ENCODE results near the gene CFAP20.
"Not testable (repeated sequence)": the region's sequence is repeated elsewhere in the genome, so short reads cannot be mapped to it uniquely, and the experiment has no call there.

Gene CFAP20

DNA sequence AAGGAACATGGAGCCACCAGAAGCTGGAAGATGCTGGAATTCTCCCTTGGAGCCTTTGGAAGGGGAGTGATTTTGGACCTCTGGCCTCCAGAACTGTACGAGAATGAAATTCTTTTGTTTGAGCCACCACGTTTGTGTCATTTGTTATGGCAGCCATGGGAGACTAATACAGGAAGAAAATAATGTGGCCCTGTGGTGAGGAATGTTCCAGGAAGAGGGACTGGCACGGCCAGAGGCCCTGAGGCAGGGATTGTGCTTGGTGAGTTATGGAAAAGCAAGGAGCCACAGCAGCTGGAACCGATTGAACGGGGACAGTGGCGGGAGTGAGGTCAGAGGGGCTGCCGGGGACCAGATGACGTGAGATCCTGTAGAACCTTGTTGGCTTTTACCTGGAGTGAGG is 51.4 kb downstream of the CFAP20 start:
- H3K27ac ChIP-seq (ENCODE audit: low read depth, low read length, poor library complexity, severe bottlenecking), result no peak overlapping the region
- no peaks in the 10 kb centered on the region for H3K79me2 ChIP-seq (ENCODE audit: insufficient read depth, low read length)

DNA sequence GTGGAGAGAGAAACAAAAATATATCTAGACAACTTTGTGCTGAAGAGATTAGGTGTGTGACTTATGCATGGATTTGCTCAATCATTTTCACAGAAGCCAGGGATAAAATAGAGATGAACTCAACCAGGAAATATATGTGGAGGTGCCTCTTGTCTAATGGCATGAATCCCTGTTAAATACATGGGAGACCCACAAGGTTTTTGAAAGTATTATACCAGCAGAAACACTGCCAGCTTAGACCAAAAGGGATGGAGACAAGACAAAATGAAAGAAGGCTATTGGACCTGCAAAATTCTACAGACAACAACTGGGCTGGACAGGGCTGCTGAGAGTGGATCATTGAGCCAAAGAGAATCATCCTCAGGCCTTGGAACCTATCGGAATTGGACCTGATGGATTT is 52.7 kb downstream of the CFAP20 start:
- no peak overlapping the region for H3K4me2 ChIP-seq (ENCODE audit: low read length)
- no peaks in the 10 kb centered on the region for H4K20me1 ChIP-seq (ENCODE audit: insufficient read depth, low read length)
- H3K9ac ChIP-seq (ENCODE audit: low read length), result no peak overlapping the region
- H3K79me2 ChIP-seq (ENCODE audit: insufficient read depth, low read length), result no peaks in the 10 kb centered on the region
- TF ChIP-seq, protein P1, sequence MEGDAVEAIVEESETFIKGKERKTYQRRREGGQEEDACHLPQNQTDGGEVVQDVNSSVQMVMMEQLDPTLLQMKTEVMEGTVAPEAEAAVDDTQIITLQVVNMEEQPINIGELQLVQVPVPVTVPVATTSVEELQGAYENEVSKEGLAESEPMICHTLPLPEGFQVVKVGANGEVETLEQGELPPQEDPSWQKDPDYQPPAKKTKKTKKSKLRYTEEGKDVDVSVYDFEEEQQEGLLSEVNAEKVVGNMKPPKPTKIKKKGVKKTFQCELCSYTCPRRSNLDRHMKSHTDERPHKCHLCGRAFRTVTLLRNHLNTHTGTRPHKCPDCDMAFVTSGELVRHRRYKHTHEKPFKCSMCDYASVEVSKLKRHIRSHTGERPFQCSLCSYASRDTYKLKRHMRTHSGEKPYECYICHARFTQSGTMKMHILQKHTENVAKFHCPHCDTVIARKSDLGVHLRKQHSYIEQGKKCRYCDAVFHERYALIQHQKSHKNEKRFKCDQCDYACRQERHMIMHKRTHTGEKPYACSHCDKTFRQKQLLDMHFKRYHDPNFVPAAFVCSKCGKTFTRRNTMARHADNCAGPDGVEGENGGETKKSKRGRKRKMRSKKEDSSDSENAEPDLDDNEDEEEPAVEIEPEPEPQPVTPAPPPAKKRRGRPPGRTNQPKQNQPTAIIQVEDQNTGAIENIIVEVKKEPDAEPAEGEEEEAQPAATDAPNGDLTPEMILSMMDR (IDR thresholded peaks at IDR 0.05; ENCODE audit: low read length), result no peak
- TF ChIP-seq EZH2 (IDR thresholded peaks at IDR 0.05; ENCODE audit: borderline replicate concordance, low read length), result no peak
- H3F3A ChIP-seq (ENCODE audit: insufficient read depth, low read length), result no peaks in the 10 kb centered on the region
- no peak overlapping the region for H3K27ac ChIP-seq (ENCODE audit: low read depth, low read length, poor library complexity, severe bottlenecking)
- no peaks in the 10 kb centered on the region for H3K36me3 ChIP-seq (ENCODE audit: insufficient read depth, low read length)
- no peaks in the 10 kb centered on the region for H3K4me1 ChIP-seq (ENCODE audit: insufficient read depth, low read length, severe bottlenecking)
- H3K9me2 ChIP-seq (ENCODE audit: low read depth, low read length), result no peaks in the 10 kb centered on the region
- H3K9me3 ChIP-seq (ENCODE audit: low read length), result 0 out of 2 replicates have a peak, but pooled peaks cover 2% of the 10 kb centered on the region
- H3K27me3 ChIP-seq (ENCODE audit: insufficient read depth, low read length), result peaks cover 3% of the 10 kb centered on the region; the same call in 1 of the 2 replicates
- no peak overlapping the region for H2AFZ ChIP-seq (ENCODE audit: low read length)
- H3K4me3 ChIP-seq (ENCODE audit: low read depth, low read length, poor library complexity, severe bottlenecking), result no peak overlapping the region

More for the DNA sequence above, 51.4 kb downstream of the CFAP20 start:
- peaks cover 3% of the 10 kb centered on the region; the same call in 1 of the 2 replicates for H3K27me3 ChIP-seq (ENCODE audit: insufficient read depth, low read length)
- H3K4me1 ChIP-seq (ENCODE audit: insufficient read depth, low read length, severe bottlenecking), result no peaks in the 10 kb centered on the region
- no peak overlapping the region for H3K9ac ChIP-seq (ENCODE audit: low read length)
- H3K9me2 ChIP-seq (ENCODE audit: low read depth, low read length), result no peaks in the 10 kb centered on the region
- no peak overlapping the region for H2AFZ ChIP-seq (ENCODE audit: low read length)
- no peaks in the 10 kb centered on the region for H3K36me3 ChIP-seq (ENCODE audit: insufficient read depth, low read length)
- H3K4me2 ChIP-seq (ENCODE audit: low read length), result no peak overlapping the region
- TF ChIP-seq, protein P1 (IDR thresholded peaks at IDR 0.05; ENCODE audit: low read length), result no peak
- no peak for TF ChIP-seq EZH2 (IDR thresholded peaks at IDR 0.05; ENCODE audit: borderline replicate concordance, low read length)
- H3K4me3 ChIP-seq (ENCODE audit: low read depth, low read length, poor library complexity, severe bottlenecking), result no peak overlapping the region
- H3F3A ChIP-seq (ENCODE audit: insufficient read depth, low read length), result no peaks in the 10 kb centered on the region
- no peaks in the 10 kb centered on the region for H4K20me1 ChIP-seq (ENCODE audit: insufficient read depth, low read length)
- H3K9me3 ChIP-seq (ENCODE audit: low read length), result no peaks in the 10 kb centered on the region

DNA sequence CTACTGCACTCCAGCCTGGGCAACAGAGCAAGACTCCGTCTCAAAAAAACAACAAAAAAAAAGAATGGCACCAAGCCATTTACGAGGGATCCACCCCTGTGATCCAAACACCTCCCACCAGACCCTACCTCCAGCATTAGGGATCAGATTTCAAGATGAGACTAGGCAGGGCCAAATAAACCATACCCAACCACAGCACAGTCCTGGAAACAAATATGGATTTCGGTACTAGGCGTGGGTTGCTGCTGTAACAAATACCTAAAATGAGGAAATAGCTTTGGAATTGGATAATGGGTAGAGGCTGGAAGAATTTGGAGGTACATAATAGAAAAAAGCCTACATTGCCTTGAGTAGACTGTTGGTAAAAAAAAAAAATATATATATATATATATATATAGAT is 54.5 kb downstream of the CFAP20 start:
- H3K4me1 ChIP-seq (ENCODE audit: insufficient read depth, low read length, severe bottlenecking), result no peaks in the 10 kb centered on the region
- no peaks in the 10 kb centered on the region for H4K20me1 ChIP-seq (ENCODE audit: insufficient read depth, low read length)
- H3K4me3 ChIP-seq (ENCODE audit: low read depth, low read length, poor library complexity, severe bottlenecking), result no peak overlapping the region
- no peak overlapping the region for H2AFZ ChIP-seq (ENCODE audit: low read length)
- H3K9ac ChIP-seq (ENCODE audit: low read length), result no peak overlapping the region
- no peaks in the 10 kb centered on the region for H3K36me3 ChIP-seq (ENCODE audit: insufficient read depth, low read length)
- H3K9me3 ChIP-seq (ENCODE audit: low read length), result 0 out of 2 replicates have a peak, but pooled peaks cover 2% of the 10 kb centered on the region
- H3F3A ChIP-seq (ENCODE audit: insufficient read depth, low read length), result no peaks in the 10 kb centered on the region
- no peaks in the 10 kb centered on the region for H3K9me2 ChIP-seq (ENCODE audit: low read depth, low read length)
- H3K27me3 ChIP-seq (ENCODE audit: insufficient read depth, low read length), result peaks cover 3% of the 10 kb centered on the region; the same call in 1 of the 2 replicates
- no peak overlapping the region for H3K4me2 ChIP-seq (ENCODE audit: low read length)
- no peak overlapping the region for H3K27ac ChIP-seq (ENCODE audit: low read depth, low read length, poor library complexity, severe bottlenecking)
- H3K79me2 ChIP-seq (ENCODE audit: insufficient read depth, low read length), result no peaks in the 10 kb centered on the region
- TF ChIP-seq, protein P1 (IDR thresholded peaks at IDR 0.05; ENCODE audit: low read length), result no peak
- TF ChIP-seq EZH2 (IDR thresholded peaks at IDR 0.05; ENCODE audit: borderline replicate concordance, low read length), result no peak

DNA sequence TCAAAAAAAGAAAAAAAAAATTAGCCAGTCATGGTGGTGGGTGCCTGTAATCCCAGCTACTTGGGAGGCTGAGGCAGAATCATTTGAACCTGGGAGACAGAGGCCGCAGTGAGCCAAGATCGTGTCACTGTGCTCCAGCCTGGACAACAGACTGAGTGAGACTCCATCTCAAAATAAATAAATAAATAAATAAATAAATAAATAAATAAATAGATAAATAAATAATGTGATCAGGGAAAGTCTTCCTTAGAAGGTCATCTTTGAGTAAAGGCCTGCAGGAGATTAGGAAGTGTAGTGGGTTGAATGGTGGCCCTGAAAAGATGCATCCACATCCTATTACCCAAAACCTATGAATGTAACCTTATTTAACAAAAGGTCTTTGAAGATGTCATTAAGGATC is 56.1 kb downstream of the CFAP20 start:
- H4K20me1 ChIP-seq (ENCODE audit: insufficient read depth, low read length); H3K27me3 ChIP-seq (ENCODE audit: insufficient read depth, low read length); H3K36me3 ChIP-seq (ENCODE audit: insufficient read depth, low read length); H3K9ac ChIP-seq (ENCODE audit: low read length); H3K4me1 ChIP-seq (ENCODE audit: insufficient read depth, low read length, severe bottlenecking); H3K9me2 ChIP-seq (ENCODE audit: low read depth, low read length); H2AFZ ChIP-seq (ENCODE audit: low read length); H3F3A ChIP-seq (ENCODE audit: insufficient read depth, low read length); H3K4me3 ChIP-seq (ENCODE audit: low read depth, low read length, poor library complexity, severe bottlenecking); H3K79me2 ChIP-seq (ENCODE audit: insufficient read depth, low read length); H3K9me3 ChIP-seq (ENCODE audit: low read length); H3K27ac ChIP-seq (ENCODE audit: low read depth, low read length, poor library complexity, severe bottlenecking); H3K4me2 ChIP-seq (ENCODE audit: low read length): not testable (repeated sequence)

DNA sequence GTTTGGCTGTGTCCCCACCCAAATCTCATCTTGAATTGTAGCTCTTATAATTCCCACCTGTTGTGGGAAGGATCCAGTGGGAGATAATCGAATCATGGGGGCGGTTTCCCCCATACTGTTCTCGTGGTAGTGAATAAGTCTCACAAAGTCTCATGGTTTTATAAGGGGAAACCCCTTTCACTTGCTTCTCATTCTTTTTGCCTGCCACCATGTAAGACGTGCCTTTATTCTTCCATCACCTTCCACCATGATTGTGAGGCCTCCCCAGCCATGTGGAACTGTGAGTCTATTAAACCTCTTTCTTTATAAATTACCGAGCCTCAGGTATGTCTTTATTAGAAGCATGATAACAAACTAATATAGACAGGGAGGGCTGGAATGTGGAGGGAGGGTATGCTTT is 57.0 kb downstream of the CFAP20 start:
- H2AFZ ChIP-seq (ENCODE audit: low read length), result not testable (repeated sequence)

More for the DNA sequence above, 57.0 kb downstream of the CFAP20 start:
- not testable (repeated sequence) for H3K36me3 ChIP-seq (ENCODE audit: insufficient read depth, low read length); H3K4me2 ChIP-seq (ENCODE audit: low read length); H3K9me2 ChIP-seq (ENCODE audit: low read depth, low read length); H4K20me1 ChIP-seq (ENCODE audit: insufficient read depth, low read length); H3K27me3 ChIP-seq (ENCODE audit: insufficient read depth, low read length); H3K4me3 ChIP-seq (ENCODE audit: low read depth, low read length, poor library complexity, severe bottlenecking); H3K79me2 ChIP-seq (ENCODE audit: insufficient read depth, low read length); H3K27ac ChIP-seq (ENCODE audit: low read depth, low read length, poor library complexity, severe bottlenecking); H3K4me1 ChIP-seq (ENCODE audit: insufficient read depth, low read length, severe bottlenecking); H3F3A ChIP-seq (ENCODE audit: insufficient read depth, low read length); H3K9ac ChIP-seq (ENCODE audit: low read length); H3K9me3 ChIP-seq (ENCODE audit: low read length)
